ENCODE results near the gene SCN5A.

SCN5A gene

GRCh38 chr3:38608961-38609360 lies 40.5 kb downstream of the SCN5A start:
- no peak for DNase-seq (ENCODE audit: low read depth, low spot score)

GRCh38 chr3:38608086-38608775 lies 41.3 kb downstream of the SCN5A start:
- H3K4me3 ChIP-seq (ENCODE audit: low read length): no peak overlapping the region
- no peak for DNase-seq (ENCODE audit: low read depth, low spot score)

More at GRCh38 chr3:38608961-38609360, 40.5 kb downstream of the SCN5A start:
- H3K4me3 ChIP-seq (ENCODE audit: low read length): no peak overlapping the region

GRCh38 chr3:38606561-38606960 lies 42.9 kb downstream of the SCN5A start:
- H3K4me3 ChIP-seq (ENCODE audit: low read length): no peak overlapping the region
- no peak for DNase-seq (ENCODE audit: low read depth, low spot score)

GRCh38 chr3:38605981-38606380 lies 43.5 kb downstream of the SCN5A start:
- no peak for DNase-seq (ENCODE audit: low read depth, low spot score)

GRCh38 chr3:38604246-38604645 lies 45.2 kb downstream of the SCN5A start:
- no peak for DNase-seq (ENCODE audit: low read depth, low spot score)
- H3K4me3 ChIP-seq (ENCODE audit: low read length): no peak overlapping the region

More at GRCh38 chr3:38605981-38606380, 43.5 kb downstream of the SCN5A start:
- no peak overlapping the region for H3K4me3 ChIP-seq (ENCODE audit: low read length)

- no peak for DNase-seq (ENCODE audit: low read depth, low spot score)
- no peak overlapping the region for H3K4me3 ChIP-seq (ENCODE audit: low read length)
These were observed 45.8 kb downstream of the SCN5A start for GRCh38 chr3:38603731-38604131.

GRCh38 chr3:38602576-38603250 lies 46.8 kb downstream of the SCN5A start:
- no peak overlapping the region for H3K4me3 ChIP-seq (ENCODE audit: low read length)
- DNase-seq (ENCODE audit: low read depth, low spot score): no peak

GRCh38 chr3:38601956-38602550 lies 47.4 kb downstream of the SCN5A start:
- no peak overlapping the region for H3K4me3 ChIP-seq (ENCODE audit: low read length)
- no peak for DNase-seq (ENCODE audit: low read depth, low spot score)

GRCh38 chr3:38600551-38600950 lies 48.9 kb downstream of the SCN5A start:
- H3K4me3 ChIP-seq (ENCODE audit: low read length): no peak overlapping the region
- no peak for DNase-seq (ENCODE audit: low read depth, low spot score)

GRCh38 chr3:38599886-38600285 lies 49.6 kb downstream of the SCN5A start:
- no peak for DNase-seq (ENCODE audit: low read depth, low spot score)

GRCh38 chr3:38598791-38599190 lies 50.7 kb downstream of the SCN5A start:
- H3K4me3 ChIP-seq (ENCODE audit: low read length): no peak overlapping the region
- no peak for DNase-seq (ENCODE audit: low read depth, low spot score)

More at GRCh38 chr3:38599886-38600285, 49.6 kb downstream of the SCN5A start:
- H3K4me3 ChIP-seq (ENCODE audit: low read length): no peak overlapping the region

GRCh38 chr3:38597502-38598060 lies 51.9 kb downstream of the SCN5A start:
- H3K4me3 ChIP-seq (ENCODE audit: low read length): no peak overlapping the region
- no peak for DNase-seq (ENCODE audit: low read depth, low spot score)

GRCh38 chr3:38595393-38595792 lies 54.1 kb downstream of the SCN5A start:
- H3K4me3 ChIP-seq (ENCODE audit: low read length): no peak overlapping the region
- no peak for DNase-seq (ENCODE audit: low read depth, low spot score)

- H3K4me3 ChIP-seq (ENCODE audit: low read length): no peak overlapping the region
- DNase-seq (ENCODE audit: low read depth, low spot score): no peak
These were observed 59.0 kb downstream of the SCN5A start for GRCh38 chr3:38590521-38590920.

GRCh38 chr3:38588995-38589937 lies 60.2 kb downstream of the SCN5A start:
- DNase-seq (ENCODE audit: low read depth, low spot score): no peak
- H3K4me3 ChIP-seq (ENCODE audit: low read length): no peak overlapping the region

GRCh38 chr3:38588371-38588971 lies 61.0 kb downstream of the SCN5A start:
- no peak for DNase-seq (ENCODE audit: low read depth, low spot score)
- no peak overlapping the region for H3K4me3 ChIP-seq (ENCODE audit: low read length)

GRCh38 chr3:38587548-38588131 lies 61.8 kb downstream of the SCN5A start:
- no peak for DNase-seq (ENCODE audit: low read depth, low spot score)
- no peak overlapping the region for H3K4me3 ChIP-seq (ENCODE audit: low read length)

All from Jurkat, Clone E6-1 (cell line).